HepG2 (cell line): ENCODE data around the gene EIF4G2. TPM values are rescaled to one million over a fixed set of nuclear protein-coding genes. Genes with fewer than 3 reads are reported as not detected.

Source experiments
- AGO2 ChIP-seq: fragments of 200-400 bp; formaldehyde crosslinking; optimal IDR thresholded peaks from 2 replicates; pipeline ENCODE3; 2017; ENCODE audit warnings: mild to moderate bottlenecking, low read depth, low read length, moderate library complexity
- CSRNP2 ChIP-seq: sonication (generic); formaldehyde crosslinking; conservative IDR thresholded peaks from 2 replicates; pipeline ENCODE4 v1.8.0; 2022; ENCODE audit warnings: low read depth, missing genetic modification reagents
- EHMT2 ChIP-seq: fragments of 200-600 bp; sonication (generic); IDR thresholded peaks from 2 replicates; pipeline ENCODE4 v1.7.0; 2017; ENCODE audit warnings: antibody characterized with exemption, low read depth, low read length, borderline replicate concordance
- GABPB1 ChIP-seq: IDR thresholded peaks from 2 replicates; pipeline ENCODE4 v1.6.1; 2016; ENCODE audit warnings: mild to moderate bottlenecking, missing genetic modification reagents, moderate library complexity, missing compliant biosample characterization
- HOXA7 ChIP-seq: sonication (generic); formaldehyde crosslinking; IDR thresholded peaks from 2 replicates; pipeline ENCODE4 v1.8.1; 2022; ENCODE audit warnings: mild to moderate bottlenecking, missing genetic modification reagents, moderate library complexity
- MAF1 ChIP-seq: sonication (generic); formaldehyde crosslinking; IDR thresholded peaks from 2 replicates; pipeline ENCODE4 v1.5.0; 2020; ENCODE audit warnings: missing genetic modification reagents, borderline replicate concordance
- NFATC3 ChIP-seq: sonication (generic); formaldehyde crosslinking; IDR thresholded peaks from 2 replicates; pipeline ENCODE4 v1.5.1; 2020; ENCODE audit warnings: mild to moderate bottlenecking, missing genetic modification reagents
- RFX3 ChIP-seq: IDR thresholded peaks from 2 replicates; pipeline ENCODE4 v1.6.1; 2016; ENCODE audit warnings: missing biosample characterization, missing genetic modification reagents
- SIN3B ChIP-seq: fragments of 150-350 bp; IDR thresholded peaks from 2 replicates; pipeline ENCODE4 v1.6.1; 2014; ENCODE audit warnings: low read length
- SMAD3 ChIP-seq: sonication (generic); formaldehyde crosslinking; IDR thresholded peaks from 2 replicates; pipeline ENCODE4 v1.4.0; 2020; ENCODE audit warnings: missing genetic modification reagents
- SP1 ChIP-seq, 2 experiments: fragments of 450-650 bp in 1 of 2; sonication (generic) in 1 of 2; formaldehyde crosslinking in 1 of 2; IDR thresholded peaks; 2 replicates each; pipeline versions ENCODE4 v1.4.0 to v1.6.1; 2016 to 2020; ENCODE audit warnings: missing genetic modification reagents in 1 of 2
- TCF7 ChIP-seq: sonication (generic); IDR thresholded peaks from 2 replicates; pipeline ENCODE4 v1.6.1; 2016; ENCODE audit warnings: antibody characterized with exemption, low read depth
- TEF ChIP-seq: sonication (generic); formaldehyde crosslinking; IDR thresholded peaks from 2 replicates; pipeline ENCODE4 v1.5.0; 2020; ENCODE audit warnings: missing genetic modification reagents
- TGIF2 ChIP-seq: IDR thresholded peaks from 2 replicates; pipeline ENCODE4 v1.6.1; 2016; ENCODE audit warnings: control low read depth, missing compliant biosample characterization
- ZNF124 ChIP-seq: sonication (generic); formaldehyde crosslinking; IDR thresholded peaks from 2 replicates; pipeline ENCODE4 v1.4.0; 2020; ENCODE audit warnings: missing genetic modification reagents
- ZNF205 ChIP-seq: IDR thresholded peaks from 2 replicates; pipeline ENCODE4 v1.6.1; 2018; ENCODE audit warnings: missing biosample characterization, missing genetic modification reagents
- ZNF234 ChIP-seq: sonication (generic); formaldehyde crosslinking; conservative IDR thresholded peaks from 2 replicates; pipeline ENCODE4 v1.5.1; 2020; ENCODE audit warnings: mild to moderate bottlenecking, missing genetic modification reagents
- ZNF337 ChIP-seq: sonication (generic); formaldehyde crosslinking; IDR thresholded peaks from 2 replicates; pipeline ENCODE4 v1.5.1; 2020; ENCODE audit warnings: missing genetic modification reagents, low read depth, mild to moderate bottlenecking, borderline replicate concordance
- ZNF569 ChIP-seq: sonication (generic); formaldehyde crosslinking; IDR thresholded peaks from 2 replicates; pipeline ENCODE4 v1.5.0; 2020; ENCODE audit warnings: mild to moderate bottlenecking, missing genetic modification reagents, moderate library complexity, borderline replicate concordance
- ZNF652 ChIP-seq: IDR thresholded peaks from 2 replicates; pipeline ENCODE4 v1.6.1; 2016; ENCODE audit warnings: low read depth, borderline replicate concordance
- ZNF772 ChIP-seq: sonication (generic); formaldehyde crosslinking; IDR thresholded peaks from 2 replicates; pipeline ENCODE4 v1.5.0; 2020; ENCODE audit warnings: mild to moderate bottlenecking, missing genetic modification reagents
- polyA plus RNA-seq, 8 experiments: library from polyadenylated mRNA; depleted of rRNA in 3 of 8; stranded (reverse) in 7 of 8; unstranded in 1 of 8; fragments of >200 nt; fragmentation: Illumina TruSeq in 4 of 8; extraction: Trizol in 4 of 8; gene quantifications; 2 replicates each; pipeline versions ENCODE4 v1.2.1 to v1.2.3, GENCODE V29; 2011 to 2016; ENCODE audit warnings: low read depth in 4 of 8, missing spikeins in 1 of 8, mixed read lengths in 1 of 8; ENCODE audit not compliant: insufficient read depth in 1 of 8
- total RNA-seq, 5 experiments: library from RNA; depleted of rRNA; stranded (reverse); fragments of >200 nt; fragmentation: Illumina TruSeq; extraction: Trizol; gene quantifications; 2 replicates each; pipeline ENCODE4 v1.2.3, GENCODE V29; 2016; ENCODE audit warnings: low read depth in 1 of 5
- TF ChIP-seq, protein P1 (sequence below), 2 experiments: fragments of 450-650 bp in 1 of 2; sonication (generic) in 1 of 2; formaldehyde crosslinking; IDR thresholded peaks; 2 replicates each; pipeline versions ENCODE4 v1.5.0 to v1.8.0; 2020 to 2022; ENCODE audit warnings: mild to moderate bottlenecking in 1 of 2, missing genetic modification reagents in 1 of 2
- TF ChIP-seq, protein P2 (sequence below): sonication (generic); formaldehyde crosslinking; IDR thresholded peaks from 2 replicates; pipeline ENCODE4 v1.8.1; 2023; ENCODE audit warnings: mild to moderate bottlenecking, missing genetic modification reagents
- TF ChIP-seq, protein P3 (sequence below): sonication (generic); formaldehyde crosslinking; IDR thresholded peaks from 2 replicates; pipeline ENCODE4 v1.4.0; 2020; ENCODE audit warnings: missing genetic modification reagents

Gene EIF4G2
- total and polyA plus RNA-seq, 2 of the 13 experiments (the other 11 are each of a cell fraction or from before 2014, with no cell fraction given): 362 to 546 TPM

DNA sequence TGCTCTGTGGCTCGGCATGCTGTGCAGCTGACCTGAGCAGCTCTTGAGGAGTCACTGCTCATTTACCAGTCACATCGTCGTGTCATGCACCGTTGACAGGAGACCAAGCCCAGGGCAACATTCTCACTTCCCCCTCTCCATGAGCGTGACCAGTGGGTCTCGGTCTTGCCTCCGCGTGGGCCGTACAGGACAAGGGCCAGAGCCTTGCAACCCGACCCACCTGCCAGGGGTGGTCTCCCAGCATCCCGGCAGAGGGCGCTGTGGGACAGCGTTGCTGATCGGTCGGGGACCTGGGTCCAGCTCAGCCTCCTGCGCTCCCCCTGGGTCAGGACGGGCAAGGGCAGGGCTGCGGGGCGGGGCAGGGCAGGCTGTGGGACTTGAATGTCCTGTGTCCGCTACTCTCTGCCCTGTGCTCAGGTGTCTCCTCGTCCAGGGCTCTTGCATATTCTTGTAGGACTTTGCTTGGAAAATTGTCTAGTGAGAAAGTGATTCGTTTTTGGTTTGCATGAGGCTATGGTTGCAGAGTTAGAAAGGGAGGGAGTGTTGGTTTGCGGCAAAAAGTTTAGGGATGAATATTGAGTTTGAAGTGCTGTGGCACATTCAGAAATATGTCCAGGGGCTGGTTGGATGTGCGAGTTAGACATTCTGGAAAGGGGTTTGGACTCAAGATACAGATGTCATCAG, 16.2 kb downstream of the EIF4G2 start (continued):
- TF ChIP-seq RFX3 (CRISPR knock-in tag): no peak
- no peak for TF ChIP-seq ZNF337 (CRISPR knock-in tag)
- no peak for TF ChIP-seq TCF7
- no peak for TF ChIP-seq EHMT2
- TF ChIP-seq MAF1 (CRISPR knock-in tag): no peak
- peak; percentile 58; the same call in 1 of the 2 replicates for TF ChIP-seq ZNF124
- TF ChIP-seq GABPB1 (CRISPR knock-in tag): peak; percentile 60
- TF ChIP-seq TGIF2 (CRISPR knock-in tag): no peak
- no peak for TF ChIP-seq HOXA7 (CRISPR knock-in tag)
- no peak for TF ChIP-seq ZNF205 (CRISPR knock-in tag)
- no peak for TF ChIP-seq ZNF772 (CRISPR knock-in tag)
- no peak for TF ChIP-seq ZNF569 (CRISPR knock-in tag)
- TF ChIP-seq TEF (CRISPR knock-in tag): no peak
- TF ChIP-seq, protein P1, sequence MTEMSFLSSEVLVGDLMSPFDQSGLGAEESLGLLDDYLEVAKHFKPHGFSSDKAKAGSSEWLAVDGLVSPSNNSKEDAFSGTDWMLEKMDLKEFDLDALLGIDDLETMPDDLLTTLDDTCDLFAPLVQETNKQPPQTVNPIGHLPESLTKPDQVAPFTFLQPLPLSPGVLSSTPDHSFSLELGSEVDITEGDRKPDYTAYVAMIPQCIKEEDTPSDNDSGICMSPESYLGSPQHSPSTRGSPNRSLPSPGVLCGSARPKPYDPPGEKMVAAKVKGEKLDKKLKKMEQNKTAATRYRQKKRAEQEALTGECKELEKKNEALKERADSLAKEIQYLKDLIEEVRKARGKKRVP (CRISPR knock-in tag; IDR thresholded peaks at IDR 0.05): no peak
- TF ChIP-seq CSRNP2 (CRISPR knock-in tag): no peak
- TF ChIP-seq SP1 (IDR thresholded peaks at IDR 0.05): no peak
- TF ChIP-seq SP1 (CRISPR knock-in tag; IDR thresholded peaks at IDR 0.05): peak; percentile 28; the same call in 1 of the 2 replicates
- TF ChIP-seq, protein P2, sequence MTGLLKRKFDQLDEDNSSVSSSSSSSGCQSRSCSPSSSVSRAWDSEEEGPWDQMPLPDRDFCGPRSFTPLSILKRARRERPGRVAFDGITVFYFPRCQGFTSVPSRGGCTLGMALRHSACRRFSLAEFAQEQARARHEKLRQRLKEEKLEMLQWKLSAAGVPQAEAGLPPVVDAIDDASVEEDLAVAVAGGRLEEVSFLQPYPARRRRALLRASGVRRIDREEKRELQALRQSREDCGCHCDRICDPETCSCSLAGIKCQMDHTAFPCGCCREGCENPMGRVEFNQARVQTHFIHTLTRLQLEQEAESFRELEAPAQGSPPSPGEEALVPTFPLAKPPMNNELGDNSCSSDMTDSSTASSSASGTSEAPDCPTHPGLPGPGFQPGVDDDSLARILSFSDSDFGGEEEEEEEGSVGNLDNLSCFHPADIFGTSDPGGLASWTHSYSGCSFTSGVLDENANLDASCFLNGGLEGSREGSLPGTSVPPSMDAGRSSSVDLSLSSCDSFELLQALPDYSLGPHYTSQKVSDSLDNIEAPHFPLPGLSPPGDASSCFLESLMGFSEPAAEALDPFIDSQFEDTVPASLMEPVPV (CRISPR knock-in tag): no peak
- no peak for TF ChIP-seq SMAD3
- TF ChIP-seq SIN3B: no peak
- no peak for TF ChIP-seq ZNF234
- no peak for TF ChIP-seq NFATC3 (CRISPR knock-in tag)
- no peak for TF ChIP-seq AGO2
- TF ChIP-seq, protein P3, sequence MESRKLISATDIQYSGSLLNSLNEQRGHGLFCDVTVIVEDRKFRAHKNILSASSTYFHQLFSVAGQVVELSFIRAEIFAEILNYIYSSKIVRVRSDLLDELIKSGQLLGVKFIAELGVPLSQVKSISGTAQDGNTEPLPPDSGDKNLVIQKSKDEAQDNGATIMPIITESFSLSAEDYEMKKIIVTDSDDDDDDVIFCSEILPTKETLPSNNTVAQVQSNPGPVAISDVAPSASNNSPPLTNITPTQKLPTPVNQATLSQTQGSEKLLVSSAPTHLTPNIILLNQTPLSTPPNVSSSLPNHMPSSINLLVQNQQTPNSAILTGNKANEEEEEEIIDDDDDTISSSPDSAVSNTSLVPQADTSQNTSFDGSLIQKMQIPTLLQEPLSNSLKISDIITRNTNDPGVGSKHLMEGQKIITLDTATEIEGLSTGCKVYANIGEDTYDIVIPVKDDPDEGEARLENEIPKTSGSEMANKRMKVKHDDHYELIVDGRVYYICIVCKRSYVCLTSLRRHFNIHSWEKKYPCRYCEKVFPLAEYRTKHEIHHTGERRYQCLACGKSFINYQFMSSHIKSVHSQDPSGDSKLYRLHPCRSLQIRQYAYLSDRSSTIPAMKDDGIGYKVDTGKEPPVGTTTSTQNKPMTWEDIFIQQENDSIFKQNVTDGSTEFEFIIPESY (CRISPR knock-in tag): 0 out of 2 replicates have a peak, but pooled peaks have one; percentile 54
- TF ChIP-seq ZNF652 (CRISPR knock-in tag): no peak
